Measurements from ENCODE around the gene TSPAN10.
A peak's percentile ranks its signal among the peaks of the same experiment; 100 is the strongest.
"Not testable (repeated sequence)": the region's sequence is repeated elsewhere in the genome, so short reads cannot be mapped to it uniquely, and the experiment has no call there.

Gene TSPAN10

DNA sequence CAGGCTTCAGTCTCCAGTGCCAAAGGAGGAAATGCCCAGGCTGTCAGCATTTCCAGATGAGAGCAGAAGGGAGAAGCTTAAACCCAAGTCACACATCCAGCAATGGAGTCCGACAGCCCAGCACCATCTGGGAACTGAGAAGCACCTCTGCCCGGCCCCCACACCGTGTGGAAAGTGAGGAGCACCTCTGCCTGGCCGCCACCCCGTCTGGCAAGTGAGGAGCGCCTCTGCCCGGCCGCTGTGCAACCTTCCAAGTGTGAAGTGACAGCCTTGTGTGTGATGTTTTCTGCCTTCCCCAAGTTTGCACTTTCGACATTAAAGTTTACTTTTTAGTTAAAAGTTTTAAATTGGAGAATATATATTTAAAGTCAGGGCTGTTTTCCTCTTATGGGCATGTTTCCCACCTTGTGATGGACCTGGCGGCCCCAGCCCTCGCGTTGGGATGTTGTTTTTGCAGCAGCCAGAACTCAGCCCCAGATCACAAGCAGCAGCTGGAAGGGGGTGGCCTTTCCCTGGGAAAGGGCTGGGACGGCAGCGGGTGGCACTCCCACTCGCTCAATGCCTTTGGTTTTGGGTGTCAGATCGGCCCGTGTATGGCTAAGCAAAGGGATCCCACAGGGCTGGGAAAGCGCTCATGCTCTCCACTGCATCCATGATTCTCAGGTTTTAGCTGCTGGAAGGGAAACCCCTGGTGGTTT lies 36.7 kb downstream of the TSPAN10 start:
- no peaks in the 10 kb centered on the region for H3K27me3 ChIP-seq (ENCODE audit: control insufficient read depth in 1 of 2, insufficient read depth in 2 of 2, low read length in 2 of 2)
- H3K9ac ChIP-seq (ENCODE audit: low read depth in 1 of 2, low read length in 2 of 2) = no peak overlapping the region
- no peaks in the 10 kb centered on the region for H3K4me1 ChIP-seq (ENCODE audit: control insufficient read depth in 1 of 2, insufficient read depth in 2 of 2, low read length in 2 of 2)
- H3K4me3 ChIP-seq (ENCODE audit: low read depth in 1 of 2, low read length in 2 of 2) = no peak overlapping the region
- H3K36me3 ChIP-seq (ENCODE audit: control insufficient read depth in 1 of 2, insufficient read depth in 2 of 2, low read length in 2 of 2) = peaks cover 12 to 51% of the 10 kb centered on the region in 2 donors
- no peak overlapping the region for H3K27ac ChIP-seq (ENCODE audit: low read depth, low read length)
- H3K9me3 ChIP-seq (ENCODE audit: control insufficient read depth in 1 of 2, low read length in 2 of 2) = no peaks in the 10 kb centered on the region

- H3K4me1 ChIP-seq (ENCODE audit: control insufficient read depth in 1 of 2, insufficient read depth in 2 of 2, low read length in 2 of 2); H3K27ac ChIP-seq (ENCODE audit: low read depth, low read length); H3K27me3 ChIP-seq (ENCODE audit: control insufficient read depth in 1 of 2, insufficient read depth in 2 of 2, low read length in 2 of 2); H3K4me3 ChIP-seq (ENCODE audit: low read depth in 1 of 2, low read length in 2 of 2); H3K9ac ChIP-seq (ENCODE audit: low read depth in 1 of 2, low read length in 2 of 2); H3K9me3 ChIP-seq (ENCODE audit: control insufficient read depth in 1 of 2, low read length in 2 of 2): not testable (repeated sequence)
- H3K36me3 ChIP-seq (ENCODE audit: control insufficient read depth in 1 of 2, insufficient read depth in 2 of 2, low read length in 2 of 2) = peaks cover 15 to 36% of the 10 kb centered on the region in 2 donors
Observed at GRCh38 chr17:81675515-81676221, 38.7 kb downstream of the TSPAN10 start.

DNA sequence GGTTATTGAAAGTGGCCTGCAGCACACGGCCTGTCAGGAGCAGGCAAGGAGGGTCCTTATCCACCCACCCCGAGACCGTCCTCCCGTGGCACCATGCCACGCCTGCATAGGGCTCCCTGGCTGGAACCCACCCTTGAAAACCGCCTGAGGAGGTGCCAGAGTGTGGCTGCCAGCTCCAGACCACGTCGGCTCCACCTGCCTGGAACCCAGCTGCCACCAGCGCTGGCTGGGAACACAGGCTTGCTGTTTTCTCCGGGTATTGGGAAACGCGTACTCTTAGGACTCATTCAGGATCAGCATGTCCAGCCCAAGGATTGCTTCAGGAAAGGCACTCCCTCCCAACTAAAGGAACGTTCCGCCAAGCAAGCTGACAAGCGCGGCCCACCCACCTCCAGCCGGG lies 39.9 kb downstream of the TSPAN10 start:
- Histone ChIP-seq H3K27me3 (ENCODE audit: control insufficient read depth in 1 of 2, insufficient read depth in 2 of 2, low read length in 2 of 2) (no peaks in the 10 kb centered on the region), H3K27ac (ENCODE audit: low read depth, low read length) (no peak overlapping the region), H3K9ac (ENCODE audit: low read depth in 1 of 2, low read length in 2 of 2) (no peak overlapping the region), H3K36me3 (ENCODE audit: control insufficient read depth in 1 of 2, insufficient read depth in 2 of 2, low read length in 2 of 2) (peaks cover 6 to 30% of the 10 kb centered on the region in 2 donors), H3K9me3 (ENCODE audit: control insufficient read depth in 1 of 2, low read length in 2 of 2) (no peaks in the 10 kb centered on the region), H3K4me1 (ENCODE audit: control insufficient read depth in 1 of 2, insufficient read depth in 2 of 2, low read length in 2 of 2) (no peaks in the 10 kb centered on the region), H3K4me3 (ENCODE audit: low read depth in 1 of 2, low read length in 2 of 2) (no peak overlapping the region)

DNA sequence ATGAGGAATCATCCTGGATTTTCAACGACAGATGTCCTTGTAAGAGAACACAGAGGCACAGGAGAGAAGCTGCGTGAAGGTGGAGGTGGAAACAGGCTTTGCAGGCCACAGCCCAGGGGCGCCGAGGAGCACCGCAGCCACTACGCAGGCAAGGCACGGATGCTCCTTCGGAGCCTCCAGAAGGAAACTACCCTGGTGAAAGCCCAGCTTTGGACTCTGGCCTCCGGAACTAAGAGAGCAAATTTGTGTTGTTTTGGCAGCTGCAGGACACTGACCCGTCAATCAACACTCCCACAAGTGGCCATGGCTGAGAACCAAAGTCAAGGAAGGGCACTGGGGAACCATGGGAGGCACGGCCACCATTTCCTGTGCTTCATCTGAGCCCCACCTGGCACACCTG lies 43.2 kb downstream of the TSPAN10 start:
- Histone ChIP-seq H3K4me1 (ENCODE audit: control insufficient read depth in 1 of 2, insufficient read depth in 2 of 2, low read length in 2 of 2) (peaks cover 8 to 18% of the 10 kb centered on the region in 2 donors), H3K27ac (ENCODE audit: low read depth, low read length) (no peak overlapping the region), H3K36me3 (ENCODE audit: control insufficient read depth in 1 of 2, insufficient read depth in 2 of 2, low read length in 2 of 2) (peaks cover 3 to 4% of the 10 kb centered on the region in 2 donors), H3K9me3 (ENCODE audit: control insufficient read depth in 1 of 2, low read length in 2 of 2) (no peaks in the 10 kb centered on the region), H3K27me3 (ENCODE audit: control insufficient read depth in 1 of 2, insufficient read depth in 2 of 2, low read length in 2 of 2) (no peaks in the 10 kb centered on the region), H3K9ac (ENCODE audit: low read depth in 1 of 2, low read length in 2 of 2) (no peak overlapping the region), H3K4me3 (ENCODE audit: low read depth in 1 of 2, low read length in 2 of 2) (no peak overlapping the region)

- H3K4me1 ChIP-seq (ENCODE audit: control insufficient read depth in 1 of 2, insufficient read depth in 2 of 2, low read length in 2 of 2) = peaks cover 14 to 23% of the 10 kb centered on the region in 2 donors
- H3K27ac ChIP-seq (ENCODE audit: low read depth, low read length) = no peak overlapping the region
- no peaks in the 10 kb centered on the region for H3K27me3 ChIP-seq (ENCODE audit: control insufficient read depth in 1 of 2, insufficient read depth in 2 of 2, low read length in 2 of 2)
- no peak overlapping the region for H3K4me3 ChIP-seq (ENCODE audit: low read depth in 1 of 2, low read length in 2 of 2)
- peaks cover 14 to 16% of the 10 kb centered on the region in 2 donors for H3K36me3 ChIP-seq (ENCODE audit: control insufficient read depth in 1 of 2, insufficient read depth in 2 of 2, low read length in 2 of 2)
- no peak overlapping the region for H3K9ac ChIP-seq (ENCODE audit: low read depth in 1 of 2, low read length in 2 of 2)
- H3K9me3 ChIP-seq (ENCODE audit: control insufficient read depth in 1 of 2, low read length in 2 of 2) = no peaks in the 10 kb centered on the region
Observed at GRCh38 chr17:81681672-81682071, 44.7 kb downstream of the TSPAN10 start.

DNA sequence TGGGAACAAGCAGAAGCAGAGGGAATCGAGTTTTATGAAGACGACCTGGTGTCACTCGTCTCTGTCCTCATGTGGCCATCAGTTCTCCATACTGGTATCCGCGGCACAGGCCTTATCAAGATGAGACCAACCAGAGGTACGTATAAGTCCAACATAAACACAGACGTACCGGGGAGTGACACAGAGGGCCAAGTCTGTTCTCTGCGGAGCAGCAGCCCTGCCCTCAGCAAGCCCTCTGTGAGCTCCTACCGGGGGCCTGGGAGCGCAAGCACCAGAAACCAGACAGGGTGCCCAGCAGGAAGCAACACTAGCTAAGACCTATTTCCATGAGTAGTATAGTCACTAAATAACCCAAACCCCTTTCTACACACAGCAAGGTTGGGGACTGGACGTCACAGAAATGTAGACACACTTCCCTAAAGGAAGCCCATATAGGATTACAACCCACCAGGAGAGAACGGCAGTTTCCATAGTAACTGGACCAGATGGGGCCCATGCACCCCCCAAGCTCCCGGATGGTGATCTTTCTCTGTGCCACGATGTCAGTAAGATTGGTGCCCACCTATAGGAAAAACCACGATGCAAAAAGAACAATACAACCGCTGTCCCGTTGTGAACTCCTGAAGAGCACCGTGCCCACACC lies 45.7 kb downstream of the TSPAN10 start:
- H3K9ac ChIP-seq (ENCODE audit: low read depth in 1 of 2, low read length in 2 of 2) = peak overlapping the region; percentile 83 to 85

GRCh38 chr17:81683208-81683583 lies 46.2 kb downstream of the TSPAN10 start:
- Histone ChIP-seq H3K36me3 (ENCODE audit: control insufficient read depth in 1 of 2, insufficient read depth in 2 of 2, low read length in 2 of 2) (peaks cover 23 to 31% of the 10 kb centered on the region in 2 donors), H3K4me3 (ENCODE audit: low read depth in 1 of 2, low read length in 2 of 2) (peak overlapping the region; percentile 89 to 92), H3K27me3 (ENCODE audit: control insufficient read depth in 1 of 2, insufficient read depth in 2 of 2, low read length in 2 of 2) (no peaks in the 10 kb centered on the region), H3K4me1 (ENCODE audit: control insufficient read depth in 1 of 2, insufficient read depth in 2 of 2, low read length in 2 of 2) (peaks cover 14 to 23% of the 10 kb centered on the region in 2 donors), H3K27ac (ENCODE audit: low read depth, low read length) (peak overlapping the region; percentile 32), H3K9me3 (ENCODE audit: control insufficient read depth in 1 of 2, low read length in 2 of 2) (no peaks in the 10 kb centered on the region), H3K9ac (ENCODE audit: low read depth in 1 of 2, low read length in 2 of 2) (peak overlapping the region; percentile 83 to 85)

More for the DNA sequence above, 45.7 kb downstream of the TSPAN10 start:
- peaks cover 23 to 26% of the 10 kb centered on the region in 2 donors for H3K36me3 ChIP-seq (ENCODE audit: control insufficient read depth in 1 of 2, insufficient read depth in 2 of 2, low read length in 2 of 2)
- H3K9me3 ChIP-seq (ENCODE audit: control insufficient read depth in 1 of 2, low read length in 2 of 2) = no peaks in the 10 kb centered on the region
- H3K27me3 ChIP-seq (ENCODE audit: control insufficient read depth in 1 of 2, insufficient read depth in 2 of 2, low read length in 2 of 2) = no peaks in the 10 kb centered on the region
- no peak overlapping the region for H3K27ac ChIP-seq (ENCODE audit: low read depth, low read length)
- peak overlapping the region; percentile 89 to 92 for H3K4me3 ChIP-seq (ENCODE audit: low read depth in 1 of 2, low read length in 2 of 2)
- peaks cover 14 to 23% of the 10 kb centered on the region in 2 donors for H3K4me1 ChIP-seq (ENCODE audit: control insufficient read depth in 1 of 2, insufficient read depth in 2 of 2, low read length in 2 of 2)

DNA sequence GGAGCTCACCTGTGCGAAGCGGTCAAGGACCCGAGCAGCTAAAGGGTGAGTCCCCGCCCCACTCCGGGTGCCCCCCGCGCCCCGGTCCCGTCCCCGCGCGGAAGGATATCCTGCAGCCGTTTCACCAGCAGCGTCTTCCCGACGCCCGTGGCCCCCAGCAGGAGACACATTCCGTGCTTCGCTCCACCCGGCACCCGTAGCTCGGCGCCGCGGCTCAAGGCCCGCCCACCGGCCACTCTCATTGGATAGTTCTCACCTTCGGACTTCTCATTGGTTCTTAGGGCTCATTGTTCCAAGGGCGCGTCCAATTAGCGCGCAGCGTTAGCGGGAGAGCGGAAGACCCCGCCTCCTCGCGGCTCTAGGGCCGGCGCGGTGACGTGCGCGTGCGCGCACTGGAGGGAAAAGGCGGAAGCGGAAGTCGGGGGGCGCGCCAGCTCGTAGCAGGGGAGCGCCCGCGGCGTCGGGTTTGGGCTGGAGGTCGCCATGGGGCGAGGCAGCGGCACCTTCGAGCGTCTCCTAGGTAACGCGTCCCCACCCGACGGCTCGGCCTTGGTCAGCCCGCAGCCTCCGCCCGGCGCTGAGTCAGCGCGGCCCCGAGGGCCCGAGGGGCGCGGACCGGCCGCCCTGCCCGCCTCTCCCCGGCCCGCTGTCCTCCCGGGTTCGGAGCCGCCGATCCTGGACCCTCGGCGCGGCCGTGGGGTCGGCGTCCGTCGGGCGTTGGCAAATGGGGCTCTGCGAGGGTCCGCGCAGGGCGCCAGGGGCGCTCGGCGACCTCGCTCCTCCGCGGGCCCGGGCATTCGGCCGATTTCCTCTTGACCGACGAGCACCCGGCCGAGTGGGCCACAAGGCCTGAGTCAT lies 46.8 kb downstream of the TSPAN10 start, which contains the start of the genes ARL16 and HGS:
Gene ARL16 (minus strand): TSS at position 214 of the 858 bp plus-strand sequence. CDS start 44 bp downstream, at position 170.
Gene HGS (plus strand): TSS at position 428 of the 858 bp plus-strand sequence. CDS start 56 bp downstream, at position 484.
- peaks cover 14 to 23% of the 10 kb centered on the region in 2 donors for H3K4me1 ChIP-seq (ENCODE audit: control insufficient read depth in 1 of 2, insufficient read depth in 2 of 2, low read length in 2 of 2)
- peak within 1 kb of the TSS; percentile 92 for H3K4me3 ChIP-seq (ENCODE audit: low read depth in 1 of 2, low read length in 2 of 2)
- no peaks in the 10 kb centered on the region for H3K27me3 ChIP-seq (ENCODE audit: control insufficient read depth in 1 of 2, insufficient read depth in 2 of 2, low read length in 2 of 2)
- peak within 1 kb of the TSS; percentile 85 to 88 for H3K9ac ChIP-seq (ENCODE audit: low read depth in 1 of 2, low read length in 2 of 2)
- H3K9me3 ChIP-seq (ENCODE audit: control insufficient read depth in 1 of 2, low read length in 2 of 2) = no peaks in the 10 kb centered on the region
- peaks cover 27 to 37% of the 10 kb centered on the region in 2 donors for H3K36me3 ChIP-seq (ENCODE audit: control insufficient read depth in 1 of 2, insufficient read depth in 2 of 2, low read length in 2 of 2)
- peak within 1 kb of the TSS; percentile 35 for H3K27ac ChIP-seq (ENCODE audit: low read depth, low read length)

DNA sequence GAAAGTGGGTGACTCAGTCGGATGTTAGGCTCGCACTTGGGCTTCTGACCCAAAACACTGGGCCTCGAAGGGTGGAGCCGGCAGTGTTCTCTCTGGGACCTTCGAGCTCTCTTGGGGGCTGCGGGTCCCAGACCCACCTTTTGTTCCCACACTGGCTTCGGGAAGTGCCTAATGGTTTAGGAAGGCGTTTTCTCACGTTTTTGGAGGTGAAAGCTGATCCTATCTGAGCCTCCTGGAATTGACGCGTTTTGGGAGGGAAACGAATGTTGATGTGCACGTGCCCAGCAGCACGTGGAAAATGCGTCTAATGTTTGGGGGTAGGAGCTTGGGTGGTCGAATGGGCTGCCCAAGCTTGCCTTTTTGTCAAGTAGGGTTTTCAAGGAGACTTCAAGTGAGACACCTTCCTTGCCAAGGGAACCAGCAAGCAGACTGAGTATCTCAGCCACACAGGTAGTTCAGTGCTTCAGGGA lies 47.5 kb downstream of the TSPAN10 start:
- H3K27me3 ChIP-seq (ENCODE audit: control insufficient read depth in 1 of 2, insufficient read depth in 2 of 2, low read length in 2 of 2) = no peaks in the 10 kb centered on the region
- H3K9me3 ChIP-seq (ENCODE audit: control insufficient read depth in 1 of 2, low read length in 2 of 2) = no peaks in the 10 kb centered on the region
- peak overlapping the region; percentile 35 for H3K27ac ChIP-seq (ENCODE audit: low read depth, low read length)
- H3K36me3 ChIP-seq (ENCODE audit: control insufficient read depth in 1 of 2, insufficient read depth in 2 of 2, low read length in 2 of 2) = peaks cover 28 to 44% of the 10 kb centered on the region in 2 donors
- peaks cover 14 to 23% of the 10 kb centered on the region in 2 donors for H3K4me1 ChIP-seq (ENCODE audit: control insufficient read depth in 1 of 2, insufficient read depth in 2 of 2, low read length in 2 of 2)
- peak overlapping the region; percentile 84 to 88 for H3K9ac ChIP-seq (ENCODE audit: low read depth in 1 of 2, low read length in 2 of 2)
- H3K4me3 ChIP-seq (ENCODE audit: low read depth in 1 of 2, low read length in 2 of 2) = peak overlapping the region; percentile 92
